HG03439 (cell line): Measurements from ENCODE around the gene ZNF827.

Experiments
- ATAC-seq: cut with Tn5 transposase; IDR thresholded peaks from one replicate; pipeline ENCODE4 v1.9.1; 2021; ENCODE audit warnings: mild to moderate bottlenecking, moderate library complexity; ENCODE audit not compliant: unreplicated experiment

Gene ZNF827

GRCh38 chr4:145772347-145772746 is 166.3 kb downstream of the ZNF827 start:
- ATAC-seq = no peak

GRCh38 chr4:145770124-145770523 is 168.5 kb downstream of the ZNF827 start:
- ATAC-seq = no peak

- no peak for ATAC-seq
Measured at GRCh38 chr4:145769450-145770037, 169.1 kb downstream of the ZNF827 start.

GRCh38 chr4:145766273-145766672 is 172.3 kb downstream of the ZNF827 start:
- ATAC-seq = no peak

GRCh38 chr4:145763399-145763798 is 175.2 kb downstream of the ZNF827 start:
- no peak for ATAC-seq

- ATAC-seq = no peak
Measured at GRCh38 chr4:145762719-145763118, 175.9 kb downstream of the ZNF827 start.

GRCh38 chr4:145760961-145761929 is 177.4 kb downstream of the ZNF827 start:
- ATAC-seq = no peak

GRCh38 chr4:145760176-145760575 is 178.4 kb downstream of the ZNF827 start:
- ATAC-seq = no peak

- no peak for ATAC-seq
Measured at GRCh38 chr4:145757188-145757587, 181.4 kb downstream of the ZNF827 start.

- no peak for ATAC-seq
Measured at GRCh38 chr4:145756244-145756643, 182.4 kb downstream of the ZNF827 start.

GRCh38 chr4:145755802-145756201 is 182.8 kb downstream of the ZNF827 start:
- ATAC-seq = no peak

GRCh38 chr4:145743641-145744040 is 195.0 kb downstream of the ZNF827 start:
- no peak for ATAC-seq

GRCh38 chr4:145740806-145741205 is 197.8 kb downstream of the ZNF827 start:
- ATAC-seq = no peak

GRCh38 chr4:145739845-145740244 is 198.8 kb downstream of the ZNF827 start:
- ATAC-seq = no peak

- no peak for ATAC-seq
Measured at GRCh38 chr4:145736241-145736831, 202.3 kb downstream of the ZNF827 start.

GRCh38 chr4:145735827-145736226 is 202.8 kb downstream of the ZNF827 start:
- no peak for ATAC-seq

- ATAC-seq = no peak
Measured at GRCh38 chr4:145735347-145735675, 203.3 kb downstream of the ZNF827 start.

GRCh38 chr4:145734576-145735346 is 203.9 kb downstream of the ZNF827 start:
- ATAC-seq = peak; percentile 55

- no peak for ATAC-seq
Measured at GRCh38 chr4:145734031-145734430, 204.6 kb downstream of the ZNF827 start.

GRCh38 chr4:145732895-145733880 is 205.4 kb downstream of the ZNF827 start:
- ATAC-seq = peak; percentile 86
